DMS114 treated with DMSO at 0.1 percent for 48 hours (cell line): ENCODE results near the gene THAP4.

Source experiments
- DNase-seq: peaks from one replicate; lab custom pipeline; 2025; ENCODE audit not compliant: unreplicated experiment; lab: John Stamatoyannopoulos, UW

The THAP4 gene

GRCh38 chr2:241640165-241640795 lies 3.3 kb upstream of the THAP4 start:
- no peak for DNase-seq

- no peak for DNase-seq
Measured at GRCh38 chr2:241639385-241639784, 2.4 kb upstream of the THAP4 start.

DNA sequence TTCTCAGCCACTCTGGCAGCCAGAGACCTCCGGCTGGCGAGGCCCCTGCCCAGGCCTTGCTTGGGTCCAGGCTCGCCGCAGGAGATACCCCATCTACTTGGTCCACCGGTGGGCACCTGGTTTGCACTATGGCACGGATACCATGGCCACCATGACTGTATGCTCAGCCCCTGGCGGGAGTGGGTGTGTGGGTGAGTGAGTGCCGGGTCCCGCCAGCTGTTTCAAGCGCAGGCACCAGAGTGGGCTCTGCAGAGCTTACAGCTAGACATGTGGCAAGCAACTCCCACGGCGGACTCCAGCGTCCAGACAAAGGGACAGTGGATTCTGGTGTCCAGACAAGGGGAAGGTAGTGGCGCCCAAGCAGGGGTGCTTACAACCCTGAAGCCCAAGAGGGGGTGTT lies 2.0 kb upstream of the THAP4 start:
- no peak for DNase-seq

- DNase-seq, result no peak
Measured at GRCh38 chr2:241637795-241638660, 1.1 kb upstream of the THAP4 start.

DNA sequence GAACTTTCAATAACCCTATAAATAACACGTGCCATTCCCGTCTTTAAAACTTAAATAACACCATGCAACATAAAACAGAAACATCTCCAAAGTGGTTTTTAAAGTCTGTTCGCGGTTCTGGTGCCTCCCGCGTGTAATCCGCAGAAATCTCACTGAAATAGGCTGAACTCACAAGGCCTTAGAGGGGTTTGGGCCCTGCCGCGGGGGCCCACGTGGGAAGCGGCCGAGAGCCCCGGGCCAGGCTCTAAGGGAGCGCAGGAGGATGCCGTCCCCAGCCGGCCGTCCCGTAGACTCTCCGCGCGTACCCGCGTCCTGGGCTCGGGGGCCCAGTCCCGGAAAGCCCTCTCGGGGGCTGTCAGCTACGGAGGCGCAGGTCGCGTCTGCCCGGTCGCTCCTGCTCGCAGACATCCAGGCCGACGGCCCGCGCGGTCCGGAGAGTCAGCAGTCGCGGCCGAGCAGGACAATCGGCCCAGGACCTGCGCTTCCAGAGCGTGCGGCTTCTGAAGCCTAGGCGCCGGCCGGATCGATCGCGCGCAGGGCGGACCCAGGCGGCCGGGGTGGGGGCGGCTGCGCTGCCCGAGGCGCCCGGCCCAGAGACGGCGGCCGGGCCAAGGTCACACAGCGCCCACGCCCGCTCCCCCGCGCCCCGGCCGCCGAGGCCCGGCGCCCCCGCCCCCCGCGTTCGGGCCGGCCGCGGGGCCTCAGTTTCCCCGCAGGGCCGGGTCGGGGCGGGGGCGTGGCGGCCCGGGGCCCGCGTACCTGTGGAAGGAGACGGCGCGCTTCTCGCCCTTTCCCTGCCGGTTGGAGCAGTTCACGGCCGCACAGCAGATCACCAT lies 558 bp downstream of the THAP4 start:
- DNase-seq, result no peak

- no peak for DNase-seq
Measured at GRCh38 chr2:241635756-241636155, 1.2 kb downstream of the THAP4 start.

GRCh38 chr2:241633561-241633960 lies 3.4 kb downstream of the THAP4 start:
- DNase-seq, result no peak

GRCh38 chr2:241632478-241633325 lies 4.3 kb downstream of the THAP4 start:
- no peak for DNase-seq

DNA sequence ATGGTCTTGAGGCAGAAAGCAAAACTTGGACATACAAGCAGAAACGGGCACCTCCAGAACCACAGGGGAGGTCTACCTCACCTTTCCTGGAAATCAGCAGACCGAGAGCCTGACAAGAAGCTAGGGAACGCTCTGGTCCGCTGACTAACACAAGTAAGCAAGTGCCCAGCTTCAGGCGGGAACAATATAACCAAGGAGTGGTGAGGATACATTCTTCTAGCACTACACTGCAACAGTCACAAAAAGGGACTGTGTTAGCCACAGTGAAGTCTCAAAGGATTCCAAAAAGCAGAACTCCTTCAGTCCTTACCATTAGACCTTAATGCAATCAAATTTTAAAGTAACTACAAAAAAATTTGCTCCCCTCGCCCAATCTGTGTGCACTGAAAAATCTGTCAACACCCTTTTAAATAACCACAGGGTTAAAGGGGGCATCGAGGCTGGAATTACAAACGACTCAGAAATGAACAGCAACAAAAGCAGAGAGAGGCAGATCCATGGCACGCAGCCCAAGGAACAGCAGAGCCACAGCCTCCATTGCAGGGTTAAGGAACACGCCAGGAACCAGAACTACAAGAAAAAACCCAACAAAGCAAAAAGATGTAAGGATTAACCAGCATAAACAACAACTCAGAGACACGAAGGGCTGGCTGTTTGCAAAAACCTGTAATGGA lies 7.1 kb downstream of the THAP4 start:
- DNase-seq, result no peak

DNA sequence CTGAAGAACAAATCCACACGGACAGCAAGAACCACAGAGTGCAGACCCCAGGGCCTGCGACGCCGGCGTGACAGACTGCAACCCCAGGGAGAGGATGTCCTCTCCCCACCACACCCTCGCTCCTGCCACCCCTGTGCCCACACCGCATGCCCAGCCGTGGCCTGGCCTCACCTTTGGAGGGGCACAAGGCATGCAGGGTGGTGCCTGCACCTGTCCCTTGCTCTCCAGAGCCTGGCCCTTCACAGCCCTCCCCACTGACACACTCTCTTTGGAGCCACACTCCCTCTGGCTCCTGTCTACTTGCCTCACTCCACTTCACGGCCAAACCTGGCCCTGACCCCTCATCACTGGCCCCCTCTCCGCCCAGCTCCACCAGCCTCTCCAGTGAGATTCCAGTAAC lies 9.3 kb downstream of the THAP4 start:
- DNase-seq, result no peak

DNA sequence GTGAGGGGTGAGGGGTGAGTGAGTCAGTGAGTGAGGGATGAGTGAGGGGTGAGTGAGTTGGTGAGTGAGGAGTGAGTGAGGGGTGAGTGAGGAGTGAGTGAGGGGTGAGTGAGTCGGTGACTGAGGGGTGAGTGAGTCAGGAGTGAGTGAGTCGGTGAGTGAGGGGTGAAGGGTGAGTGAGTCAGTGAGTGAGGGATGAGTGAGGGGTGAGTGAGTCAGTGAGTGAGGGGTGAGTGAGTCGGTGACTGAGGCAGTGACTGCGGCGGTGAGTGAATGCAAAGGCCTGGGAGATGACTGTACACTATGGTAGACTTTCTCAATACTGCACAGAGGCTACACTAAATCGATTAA lies 16.6 kb downstream of the THAP4 start:
- no peak for DNase-seq

DNA sequence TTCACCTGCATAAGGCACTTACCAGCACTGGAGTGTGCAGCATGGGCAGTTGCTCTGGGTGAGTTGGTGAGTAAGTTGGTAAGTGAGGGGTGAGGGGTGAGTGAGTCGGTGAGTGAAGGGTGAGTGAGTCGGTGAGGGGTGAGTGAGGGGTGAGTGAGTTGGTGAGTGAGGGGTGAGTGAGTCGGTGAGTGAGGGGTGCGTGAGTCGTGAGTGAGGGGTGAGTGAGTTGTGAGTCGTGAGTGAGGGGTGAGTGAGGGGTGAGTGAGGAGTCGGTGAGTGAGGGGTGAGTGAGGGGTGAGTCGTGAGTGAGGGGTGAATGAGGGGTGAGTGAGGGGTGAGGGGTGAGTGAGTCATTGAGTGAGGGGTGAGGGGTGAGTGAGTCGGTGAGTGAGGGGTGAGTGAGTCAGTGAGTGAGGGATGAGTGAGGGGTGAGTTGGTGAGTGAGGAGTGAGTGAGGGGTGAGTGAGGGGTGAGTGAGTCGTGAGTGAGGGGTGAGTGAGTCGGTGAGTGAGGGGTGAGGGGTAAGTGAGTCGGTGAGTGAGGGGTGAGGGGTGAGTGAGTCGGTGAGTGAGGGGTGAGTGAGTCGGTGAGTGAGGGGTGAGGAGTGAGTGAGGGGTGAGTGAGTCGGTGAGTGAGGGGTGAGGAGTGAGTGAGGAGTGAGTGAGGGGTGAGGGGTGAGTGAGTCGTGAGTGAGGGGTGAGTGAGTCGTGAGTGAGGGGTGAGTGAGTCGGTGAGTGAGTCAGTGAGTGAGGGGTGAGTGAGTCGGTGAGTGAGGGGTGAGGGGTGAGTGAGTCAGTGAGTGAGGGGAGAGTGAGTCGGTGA lies 17.1 kb downstream of the THAP4 start:
- DNase-seq, result no peak

- no peak for DNase-seq
Measured at GRCh38 chr2:241618829-241619228, 18.1 kb downstream of the THAP4 start.

- DNase-seq, result no peak
Measured at GRCh38 chr2:241618296-241618805, 18.6 kb downstream of the THAP4 start.

DNA sequence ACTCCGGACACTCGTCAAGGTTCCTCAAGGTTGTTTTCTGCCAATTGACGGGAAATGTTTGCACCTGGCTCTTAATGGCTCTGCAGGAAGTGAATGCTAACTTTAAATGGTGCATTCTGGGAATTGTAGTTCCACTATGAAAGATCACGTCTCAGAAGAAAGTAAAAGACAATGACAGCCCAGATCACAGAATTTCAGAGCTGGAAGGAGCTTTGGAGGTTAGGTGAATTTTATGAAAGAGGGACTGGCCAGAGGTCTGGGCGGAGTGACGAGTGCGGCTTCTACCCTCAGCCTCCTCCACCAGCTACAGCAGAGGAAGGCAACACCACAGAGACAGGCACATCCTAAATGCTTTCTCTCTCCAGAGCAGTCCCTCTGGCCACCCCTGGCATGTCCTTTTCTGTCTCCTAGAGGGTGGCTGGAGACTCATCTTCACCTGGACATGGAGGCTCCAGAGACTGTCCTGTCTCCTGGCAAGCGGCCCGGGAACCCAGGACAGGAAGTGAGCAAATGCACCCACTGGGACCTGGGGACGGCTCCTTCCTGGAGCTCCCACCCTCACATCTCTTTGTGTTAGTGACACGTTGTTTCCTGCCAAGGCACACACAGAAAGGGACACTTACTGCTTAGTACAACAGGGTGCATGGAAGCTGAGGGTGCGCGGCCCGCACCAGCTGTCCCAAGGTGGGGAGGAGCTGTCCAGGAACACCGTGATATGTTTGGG lies 19.4 kb downstream of the THAP4 start:
- DNase-seq, result no peak

- DNase-seq, result no peak
Measured at GRCh38 chr2:241616168-241617125, 20.5 kb downstream of the THAP4 start.

GRCh38 chr2:241615522-241616052 lies 21.4 kb downstream of the THAP4 start:
- DNase-seq, result no peak
